ENCODE results near the gene NT5DC1. TPM values are rescaled to one million over a fixed set of nuclear protein-coding genes. Genes with fewer than 3 reads are reported as not detected.
"Not testable (repeated sequence)": the region's sequence is repeated elsewhere in the genome, so short reads cannot be mapped to it uniquely, and the experiment has no call there.

Gene NT5DC1
- total RNA-seq, 1 donor = 6.5 TPM

- no peaks in the 10 kb centered on the region for H3K9me3 ChIP-seq (ENCODE audit: low read depth, low read length)
- no peaks in the 10 kb centered on the region for H3K27me3 ChIP-seq (ENCODE audit: insufficient read depth, low read length)
- H3K4me3 ChIP-seq (ENCODE audit: low read length) = no peak overlapping the region
- H3K4me1 ChIP-seq (ENCODE audit: insufficient read depth, low read length) = peaks cover 4% of the 10 kb centered on the region
Measured at GRCh38 chr6:116271149-116271708, 170.6 kb downstream of the NT5DC1 start.

- H3K4me3 ChIP-seq (ENCODE audit: low read length) = peak overlapping the region; percentile 22
- no peaks in the 10 kb centered on the region for H3K27me3 ChIP-seq (ENCODE audit: insufficient read depth, low read length)
- H3K9me3 ChIP-seq (ENCODE audit: low read depth, low read length) = no peaks in the 10 kb centered on the region
- H3K4me1 ChIP-seq (ENCODE audit: insufficient read depth, low read length) = peaks cover 37% of the 10 kb centered on the region
Measured at GRCh38 chr6:116277124-116277523, 176.5 kb downstream of the NT5DC1 start.

GRCh38 chr6:116278481-116278829, 177.8 kb downstream of the NT5DC1 start:
- H3K27me3 ChIP-seq (ENCODE audit: insufficient read depth, low read length) = no peaks in the 10 kb centered on the region
- no peaks in the 10 kb centered on the region for H3K9me3 ChIP-seq (ENCODE audit: low read depth, low read length)
- H3K4me3 ChIP-seq (ENCODE audit: low read length) = peak overlapping the region; percentile 85
- H3K4me1 ChIP-seq (ENCODE audit: insufficient read depth, low read length) = peaks cover 37% of the 10 kb centered on the region

DNA sequence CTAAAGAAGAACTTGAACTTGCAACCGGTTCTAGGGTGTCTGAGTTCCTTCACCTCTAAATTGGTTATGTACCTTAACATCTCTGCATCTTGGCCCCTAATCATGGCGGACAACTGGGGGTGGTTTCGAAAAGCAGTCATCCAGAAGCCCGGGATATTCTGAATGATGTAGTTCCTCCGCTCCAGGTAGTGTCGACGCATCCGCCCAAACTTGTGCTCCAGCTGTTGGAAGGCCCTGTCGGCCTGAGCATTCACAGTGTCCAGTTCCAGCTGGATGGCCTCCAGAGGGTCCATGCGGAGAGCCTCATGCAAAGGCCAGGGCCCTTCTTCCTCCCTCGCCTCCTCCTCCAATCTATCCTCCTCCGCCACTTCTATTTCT, 178.2 kb downstream of the NT5DC1 start:
- Histone ChIP-seq H3K9me3 (ENCODE audit: low read depth, low read length) (no peaks in the 10 kb centered on the region), H3K4me1 (ENCODE audit: insufficient read depth, low read length) (peaks cover 37% of the 10 kb centered on the region), H3K27me3 (ENCODE audit: insufficient read depth, low read length) (no peaks in the 10 kb centered on the region), H3K4me3 (ENCODE audit: low read length) (peak overlapping the region; percentile 85)

- no peaks in the 10 kb centered on the region for H3K9me3 ChIP-seq (ENCODE audit: low read depth, low read length)
- peaks cover 37% of the 10 kb centered on the region for H3K4me1 ChIP-seq (ENCODE audit: insufficient read depth, low read length)
- H3K4me3 ChIP-seq (ENCODE audit: low read length) = peak within 1 kb of the TSS; percentile 85
- no peaks in the 10 kb centered on the region for H3K27me3 ChIP-seq (ENCODE audit: insufficient read depth, low read length)
Measured at GRCh38 chr6:116279232-116280160, 178.8 kb downstream of the NT5DC1 start, which contains the start of gene TSPYL1. Gene TSPYL1, minus strand, starts transcription at chr6:116279930. Its CDS starts 100 bp downstream, at chr6:116279830.

GRCh38 chr6:116280161-116280932, 179.7 kb downstream of the NT5DC1 start:
- Histone ChIP-seq H3K27me3 (ENCODE audit: insufficient read depth, low read length) (no peaks in the 10 kb centered on the region), H3K4me1 (ENCODE audit: insufficient read depth, low read length) (peaks cover 37% of the 10 kb centered on the region), H3K9me3 (ENCODE audit: low read depth, low read length) (no peaks in the 10 kb centered on the region), H3K4me3 (ENCODE audit: low read length) (peak overlapping the region; percentile 85)

DNA sequence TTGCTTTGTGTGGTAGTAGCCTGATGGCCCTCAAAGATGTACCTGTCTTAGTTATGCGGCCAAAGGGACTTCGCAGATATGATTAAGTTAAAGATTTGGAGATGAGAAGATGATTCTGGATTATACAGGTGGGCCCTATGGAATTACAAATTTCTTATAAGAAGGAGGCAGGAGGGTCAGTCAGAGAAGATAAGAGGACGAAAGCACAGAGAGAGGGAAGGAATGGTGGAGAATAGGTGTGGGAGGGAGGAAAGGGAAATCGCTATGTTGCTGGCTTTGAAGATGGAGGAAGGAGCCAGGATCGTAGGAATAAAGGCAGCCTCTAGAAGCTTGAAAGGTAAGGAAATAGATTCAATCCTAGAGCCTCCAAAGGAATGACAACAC, 180.3 kb downstream of the NT5DC1 start:
- Histone ChIP-seq H3K9me3 (ENCODE audit: low read depth, low read length) (no peaks in the 10 kb centered on the region), H3K4me3 (ENCODE audit: low read length) (no peak overlapping the region), H3K4me1 (ENCODE audit: insufficient read depth, low read length) (peaks cover 36% of the 10 kb centered on the region), H3K27me3 (ENCODE audit: insufficient read depth, low read length) (no peaks in the 10 kb centered on the region)

GRCh38 chr6:116282698-116283097, 182.0 kb downstream of the NT5DC1 start:
- Histone ChIP-seq H3K4me3 (ENCODE audit: low read length) (no peak overlapping the region), H3K4me1 (ENCODE audit: insufficient read depth, low read length) (peaks cover 25% of the 10 kb centered on the region), H3K9me3 (ENCODE audit: low read depth, low read length) (no peaks in the 10 kb centered on the region), H3K27me3 (ENCODE audit: insufficient read depth, low read length) (no peaks in the 10 kb centered on the region)

GRCh38 chr6:116283191-116283590, 182.5 kb downstream of the NT5DC1 start:
- no peaks in the 10 kb centered on the region for H3K27me3 ChIP-seq (ENCODE audit: insufficient read depth, low read length)
- no peaks in the 10 kb centered on the region for H3K9me3 ChIP-seq (ENCODE audit: low read depth, low read length)
- no peak overlapping the region for H3K4me3 ChIP-seq (ENCODE audit: low read length)
- peaks cover 20% of the 10 kb centered on the region for H3K4me1 ChIP-seq (ENCODE audit: insufficient read depth, low read length)

GRCh38 chr6:116284984-116285383, 184.3 kb downstream of the NT5DC1 start:
- not testable (repeated sequence) for H3K4me3 ChIP-seq (ENCODE audit: low read length); H3K9me3 ChIP-seq (ENCODE audit: low read depth, low read length); H3K27me3 ChIP-seq (ENCODE audit: insufficient read depth, low read length)
- H3K4me1 ChIP-seq (ENCODE audit: insufficient read depth, low read length) = peaks cover 11% of the 10 kb centered on the region

DNA sequence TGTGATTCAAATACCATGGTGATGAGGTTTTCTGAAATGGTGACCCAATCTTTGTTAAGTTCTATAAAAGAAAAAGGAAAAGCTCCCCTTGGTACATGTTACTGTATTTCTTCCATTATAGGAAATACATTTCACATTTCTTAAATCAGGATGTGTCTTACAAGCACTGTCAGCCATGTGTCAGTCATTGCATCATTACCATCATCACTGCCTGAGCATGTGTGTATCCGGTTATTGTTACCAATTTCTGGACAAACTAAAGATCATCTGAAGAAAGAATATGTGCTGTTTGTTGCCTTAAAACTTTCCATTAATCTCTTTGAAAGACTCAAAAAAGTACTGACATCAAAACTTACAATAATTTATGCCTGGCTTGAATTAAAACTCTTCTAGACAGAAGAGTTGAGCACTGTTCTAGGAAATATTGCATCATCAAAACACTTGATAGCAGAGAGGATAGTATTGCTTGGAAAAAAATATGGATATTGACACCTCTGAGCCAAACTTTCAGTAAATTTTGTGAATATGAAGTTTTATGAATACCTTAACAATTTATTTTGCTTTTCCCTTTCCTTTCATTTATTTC, 186.2 kb downstream of the NT5DC1 start:
- H3K4me3 ChIP-seq (ENCODE audit: low read length) = no peak overlapping the region
- H3K27me3 ChIP-seq (ENCODE audit: insufficient read depth, low read length) = no peaks in the 10 kb centered on the region
- peaks cover 1% of the 10 kb centered on the region for H3K4me1 ChIP-seq (ENCODE audit: insufficient read depth, low read length)
- H3K9me3 ChIP-seq (ENCODE audit: low read depth, low read length) = no peaks in the 10 kb centered on the region

DNA sequence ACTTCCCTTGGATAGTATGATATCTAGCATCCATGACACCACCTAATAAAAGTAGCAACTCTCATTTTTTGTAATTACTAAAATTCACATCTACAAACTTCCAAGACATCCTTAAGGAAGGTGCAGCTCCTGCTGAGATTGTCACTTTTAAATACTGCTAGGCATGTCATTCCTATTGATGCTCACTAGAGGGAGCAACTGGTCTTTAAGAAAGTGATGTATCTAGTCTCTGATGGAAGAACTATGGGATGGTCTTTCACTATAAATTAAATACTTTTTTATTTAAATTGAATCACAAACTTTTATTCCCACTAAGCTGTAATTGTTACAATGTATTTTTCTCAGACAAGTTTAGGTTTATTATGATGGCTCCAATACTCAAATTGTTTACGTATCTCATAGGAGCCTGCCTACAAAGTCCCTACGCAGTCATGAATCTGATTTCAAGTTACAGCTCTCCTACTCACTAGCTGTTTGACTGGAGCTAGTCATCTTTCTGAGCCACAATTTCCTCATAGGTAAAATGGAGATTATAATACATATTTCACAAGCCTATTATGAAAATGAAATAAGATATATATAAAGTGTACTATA, 187.1 kb downstream of the NT5DC1 start:
- Histone ChIP-seq H3K27me3 (ENCODE audit: insufficient read depth, low read length) (no peaks in the 10 kb centered on the region), H3K4me1 (ENCODE audit: insufficient read depth, low read length) (peaks cover 5% of the 10 kb centered on the region), H3K4me3 (ENCODE audit: low read length) (no peak overlapping the region), H3K9me3 (ENCODE audit: low read depth, low read length) (no peaks in the 10 kb centered on the region)

- peaks cover 5% of the 10 kb centered on the region for H3K4me1 ChIP-seq (ENCODE audit: insufficient read depth, low read length)
- no peaks in the 10 kb centered on the region for H3K27me3 ChIP-seq (ENCODE audit: insufficient read depth, low read length)
- H3K9me3 ChIP-seq (ENCODE audit: low read depth, low read length) = no peaks in the 10 kb centered on the region
- no peak overlapping the region for H3K4me3 ChIP-seq (ENCODE audit: low read length)
Measured at GRCh38 chr6:116289876-116290275, 189.2 kb downstream of the NT5DC1 start.

- Histone ChIP-seq H3K9me3 (ENCODE audit: low read depth, low read length) (no peaks in the 10 kb centered on the region), H3K27me3 (ENCODE audit: insufficient read depth, low read length) (no peaks in the 10 kb centered on the region), H3K4me3 (ENCODE audit: low read length) (no peak overlapping the region), H3K4me1 (ENCODE audit: insufficient read depth, low read length) (peaks cover 5% of the 10 kb centered on the region)
Measured at GRCh38 chr6:116290799-116291198, 190.1 kb downstream of the NT5DC1 start.
